Endothelial cell of umbilical vein (primary cell): ENCODE measurements around the gene KRTAP10-11. TPM values are rescaled to one million over a fixed set of nuclear protein-coding genes. Genes with fewer than 3 reads are reported as not detected.

Experiments
- BruUV-seq: library from RNA; stranded (reverse); fragments of 400-500 nt; replicated peaks from 2 replicates; lab custom pipeline; 2021; lab: Mats Ljungman, UMichigan
- CTCF ChIA-PET: fragments of 300-600, 350-600 bp; sonication (Branson Sonifier 250); formaldehyde crosslinking; loops from one replicate; lab custom pipeline; 2021; ENCODE audit warnings: antibody characterized with exemption, inconsistent platforms; lab: Charles Lee
- POLR2A ChIA-PET: fragments of 300-600, 350-600 bp; sonication (Branson Sonifier 250); formaldehyde crosslinking; loops from one replicate; lab custom pipeline; 2021; ENCODE audit warnings: antibody characterized with exemption, inconsistent platforms; lab: Charles Lee
- DNase-seq: peaks from one replicate; pipeline ENCODE4 v3.0.0-alpha.2; 2011; ENCODE audit warnings: low read depth, low spot score
- FAIRE-seq: peaks from 2 replicates; lab custom pipeline; 2011; peaks lifted over from hg19 to GRCh38; lab: Jason Lieb, UNC
- H2AFZ ChIP-seq: 2 replicates; pipeline ENCODE4 v1.6.0; 2012; ENCODE audit warnings: low read depth, low read length, control low read depth, inconsistent platforms
- H3K27ac ChIP-seq: 2 replicates; pipeline ENCODE4 v1.5.1; 2011; ENCODE audit warnings: low read depth, mild to moderate bottlenecking, control low read depth, low read length, moderate library complexity; ENCODE audit not compliant: insufficient read depth
- H3K27me3 ChIP-seq, 2 experiments: 2 replicates each; pipeline versions ENCODE4 v1.6.0 to v1.6.1; 2011; ENCODE audit warnings: low read length in 2 of 2, mixed read lengths in 1 of 2; ENCODE audit not compliant: control insufficient read depth in 2 of 2, insufficient read depth in 2 of 2
- H3K36me3 ChIP-seq, 2 experiments: 2 replicates in 1 of 2; 3 replicates in 1 of 2; pipeline ENCODE4 v1.5.1; 2011; ENCODE audit warnings: low read length in 2 of 2, mild to moderate bottlenecking in 1 of 2, moderate library complexity in 1 of 2; ENCODE audit not compliant: control insufficient read depth in 2 of 2, insufficient read depth in 2 of 2; ENCODE audit errors: extremely low read depth in 1 of 2
- H3K4me1 ChIP-seq: 3 replicates; pipeline ENCODE4 v1.5.1; 2011; ENCODE audit warnings: mild to moderate bottlenecking, low read length; ENCODE audit not compliant: control insufficient read depth, insufficient read depth; ENCODE audit errors: extremely low read depth
- H3K4me2 ChIP-seq: 2 replicates; pipeline ENCODE4 v1.6.1; 2011; ENCODE audit warnings: low read length, control low read depth, mixed read lengths; ENCODE audit not compliant: insufficient read depth
- H3K4me3 ChIP-seq, 3 experiments: fragments of 200-600 bp in 1 of 3; sonication (generic), shearing (Covaris generic) in 1 of 3; replicated peaks in 1 of 3; 2 replicates each; pipeline ENCODE4 v1.5.1; 2011 to 2016; ENCODE audit warnings: control low read depth in 3 of 3, low read length in 3 of 3, mild to moderate bottlenecking in 2 of 3, inconsistent platforms in 1 of 3, low read depth in 1 of 3, moderate library complexity in 1 of 3; ENCODE audit not compliant: insufficient read depth in 1 of 3
- H3K79me2 ChIP-seq: 2 replicates; pipeline ENCODE4 v1.6.0; 2012; ENCODE audit warnings: low read length, inconsistent platforms; ENCODE audit not compliant: control insufficient read depth, insufficient read depth
- H3K9ac ChIP-seq: replicated peaks from 2 replicates; pipeline ENCODE3; 2011; ENCODE audit warnings: low read length, control low read depth; ENCODE audit not compliant: insufficient read depth; ENCODE audit errors: extremely low read depth
- H3K9me1 ChIP-seq: replicated peaks from 3 replicates; pipeline ENCODE4 v1.6.0; 2011; ENCODE audit warnings: mild to moderate bottlenecking, low read length; ENCODE audit not compliant: control insufficient read depth, insufficient read depth; ENCODE audit errors: extremely low read depth
- H3K9me3 ChIP-seq: replicated peaks from 2 replicates; pipeline ENCODE4 v1.5.1; 2012; ENCODE audit warnings: low read length, inconsistent platforms; ENCODE audit not compliant: control insufficient read depth, insufficient read depth
- H4K20me1 ChIP-seq: replicated peaks from 2 replicates; pipeline ENCODE3; 2011; ENCODE audit warnings: mild to moderate bottlenecking, low read length; ENCODE audit not compliant: control insufficient read depth, insufficient read depth; ENCODE audit errors: extremely low read depth
- CTCF ChIP-seq, 2 donors: IDR thresholded peaks; 1 replicate in 1 of 2; 2 replicates in 1 of 2; pipeline ENCODE4 v1.5.1; 2011; ENCODE audit warnings: low read length in 2 of 2, mild to moderate bottlenecking in 2 of 2, moderate library complexity in 2 of 2, control low read depth in 1 of 2, inconsistent platforms in 1 of 2, low read depth in 1 of 2; ENCODE audit not compliant: insufficient read depth in 1 of 2; ENCODE audit errors: extremely low read depth in 1 of 2
- EZH2 ChIP-seq: IDR thresholded peaks from 2 replicates; pipeline ENCODE4 v1.6.1; 2012; ENCODE audit warnings: borderline replicate concordance, low read depth, mild to moderate bottlenecking, moderate library complexity, low read length, inconsistent platforms; ENCODE audit not compliant: severe bottlenecking
- FOS ChIP-seq: IDR thresholded peaks from 2 replicates; pipeline ENCODE4 v1.6.1; 2011; ENCODE audit warnings: mild to moderate bottlenecking, low read length, moderate library complexity, borderline replicate concordance; ENCODE audit not compliant: insufficient read depth
- GATA2 ChIP-seq: IDR thresholded peaks from 2 replicates; pipeline ENCODE4 v1.7.0; 2011; ENCODE audit warnings: low read depth, mild to moderate bottlenecking, moderate library complexity, mixed read lengths, low read length; ENCODE audit not compliant: insufficient read length, insufficient read depth
- JUN ChIP-seq: IDR thresholded peaks from 2 replicates; pipeline ENCODE4 v1.6.1; 2011; ENCODE audit warnings: borderline replicate concordance, low read depth; ENCODE audit not compliant: insufficient read length, insufficient read depth
- MYC ChIP-seq: IDR thresholded peaks from one replicate; pipeline ENCODE4 v1.6.1; 2011; ENCODE audit warnings: mild to moderate bottlenecking, low read depth, low read length
- POLR2A ChIP-seq: IDR thresholded peaks from 2 replicates; pipeline ENCODE4 v1.6.1; 2012; ENCODE audit warnings: low read depth, mild to moderate bottlenecking, control low read depth, low read length
- POLR2AphosphoS5 ChIP-seq: IDR thresholded peaks from 2 replicates; pipeline ENCODE4 v1.6.1; 2012; ENCODE audit warnings: low read depth, mild to moderate bottlenecking, control low read depth, low read length, moderate library complexity; ENCODE audit not compliant: insufficient read depth
- dilution Hi-C: fragments of 300-500 bp; cut with MboI; formaldehyde crosslinking; loops from one replicate; pipeline ENCODE4 v1.15.0; 2019; ENCODE audit warnings: low sequenced_read_pairs; ENCODE audit not compliant: extremely low pct_ligation_motif_present
- intact Hi-C: fragments of 100-400 bp; cut with micrococcal nuclease; formaldehyde crosslinking; loops from one replicate; pipeline ENCODE4 v1.10.0; 2022
- polyA plus RNA-seq, 4 experiments: library from polyadenylated mRNA; depleted of rRNA in 3 of 4; stranded (reverse) in 3 of 4; unstranded in 1 of 4; fragments of >200 nt; gene quantifications; 2 replicates each; pipeline versions ENCODE4 v1.2.1 to v1.2.3, GENCODE V29; 2011 to 2012; ENCODE audit warnings: missing spikeins in 1 of 4
- total RNA-seq: library from RNA; stranded (reverse); gene quantifications from 2 replicates; pipeline ENCODE4 v1.2.3, GENCODE V29; 2021
- TF ChIP-seq, protein P1 (sequence below): IDR thresholded peaks from 2 replicates; pipeline ENCODE4 v1.6.1; 2011; ENCODE audit not compliant: insufficient read depth, insufficient read length

KRTAP10-11 gene
- total and polyA plus RNA-seq, 2 donors (not counting 3 experiments of a cell fraction or from before 2014, with no cell fraction given), result not detected

DNA sequence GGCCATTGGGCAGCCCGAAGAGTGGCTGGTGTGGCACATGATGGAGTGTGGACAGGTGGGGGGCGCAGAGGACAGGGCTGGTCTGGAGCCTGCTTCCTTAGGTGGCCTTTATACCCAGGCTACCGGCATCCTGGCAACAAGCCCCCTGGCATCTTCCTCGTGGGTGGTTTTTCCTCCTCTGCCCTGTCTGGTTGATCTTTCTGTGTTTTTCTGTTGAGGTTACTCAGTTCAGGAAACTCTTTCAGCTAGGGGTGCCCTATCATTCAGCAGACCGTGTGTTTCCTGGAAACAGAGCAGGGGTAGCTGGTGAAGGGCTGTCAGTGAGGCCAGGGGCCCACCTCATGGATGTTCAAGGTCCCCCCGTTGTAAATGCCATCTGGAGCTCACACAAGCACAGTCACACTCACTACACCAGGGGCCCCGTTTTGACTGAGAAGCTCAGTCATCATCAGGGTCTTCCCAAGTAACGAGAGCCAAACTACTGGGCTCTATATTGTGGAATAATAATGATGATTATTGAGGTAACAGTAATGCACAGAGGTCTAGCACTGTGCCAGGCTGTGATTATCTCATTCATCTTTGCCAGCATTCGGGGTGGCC, 8.5 kb downstream of the KRTAP10-11 start, which contains the start of gene KRTAP12-4:
Gene KRTAP12-4 (minus strand): TSS at position 84 of the 600 bp plus-strand sequence. CDS start 45 bp downstream, at position 39.
- no peaks in the 10 kb centered on the region for H3K4me1 ChIP-seq
- dilution Hi-C loops, result no loop called here
- no peak within 1 kb of the TSS for H3K4me2 ChIP-seq
- no peaks in the 10 kb centered on the region for H4K20me1 ChIP-seq
- no peak for DNase-seq
- H3K27ac ChIP-seq, result no peak within 1 kb of the TSS
- no peak within 1 kb of the TSS for H2AFZ ChIP-seq
- H3K9me1 ChIP-seq, result no peaks in the 10 kb centered on the region
- ChIA-PET POLR2A (interaction anchor here (1.1 kb wide), 1 partner anchor 31 kb away, joined by 3 read pairs; no protein-coding TSS in a partner anchor), CTCF (no interaction called here)
- no peaks in the 10 kb centered on the region for H3K9me3 ChIP-seq
- H3K9ac ChIP-seq, result no peak within 1 kb of the TSS
- no peaks in the 10 kb centered on the region for H3K36me3 ChIP-seq
- intact Hi-C loops, result no loop called here
- no peak for FAIRE-seq
- no peak within 1 kb of the TSS for H3K4me3 ChIP-seq
- TF ChIP-seq FOS, result no peak
- no peak for TF ChIP-seq POLR2A
- no peak for TF ChIP-seq POLR2AphosphoS5
- TF ChIP-seq GATA2, result no peak
- TF ChIP-seq EZH2, result no peak
- TF ChIP-seq MYC, result no peak
- TF ChIP-seq, protein P1, sequence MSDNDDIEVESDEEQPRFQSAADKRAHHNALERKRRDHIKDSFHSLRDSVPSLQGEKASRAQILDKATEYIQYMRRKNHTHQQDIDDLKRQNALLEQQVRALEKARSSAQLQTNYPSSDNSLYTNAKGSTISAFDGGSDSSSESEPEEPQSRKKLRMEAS, result no peak
- TF ChIP-seq CTCF (IDR thresholded peaks at IDR 0.05; ENCODE audit: extremely low read depth in 1 of 2, insufficient read depth in 1 of 2, low read depth in 1 of 2, low read length in 2 of 2), result no peak
- TF ChIP-seq JUN, result no peak
- H3K27me3 ChIP-seq, result no peaks in the 10 kb centered on the region
- H3K79me2 ChIP-seq, result no peaks in the 10 kb centered on the region
- no TSS peak for BruUV-seq
